ENCODE results near the gene TMEM205. TPM values are rescaled to one million over a fixed set of nuclear protein-coding genes. Genes with fewer than 3 reads are reported as not detected.

TMEM205 gene
- total and polyA plus RNA-seq, 4 donors = 59.3 to 161 (median 122) TPM

Other genes starting within 250 kb of the TMEM205 start
- gene SPC24, start 190.5 kb downstream of the TMEM205 start, total RNA-seq = 10 to 100 TPM; 12.2 to 32.9 TPM
- 10 to 100 TPM; 14.6 to 20.0 TPM for gene SPC24, start 190.5 kb downstream of the TMEM205 start, polyA plus RNA-seq (ENCODE audit: insufficient read length in 2 of 2)
- gene KANK2, start 148.7 kb downstream of the TMEM205 start, total RNA-seq = 100 to 1,000 TPM in 1 of 2 donors, 10 to 100 TPM in 1; 56.3 to 270 TPM
- gene KANK2, start 148.7 kb downstream of the TMEM205 start, polyA plus RNA-seq (ENCODE audit: insufficient read length in 2 of 2) = 100 to 1,000 TPM in 1 of 2 donors, 10 to 100 TPM in 1; 65.9 to 130 TPM
- gene ANGPTL8, start 106.6 kb downstream of the TMEM205 start, total RNA-seq = not detected
- gene ANGPTL8, start 106.6 kb downstream of the TMEM205 start, polyA plus RNA-seq (ENCODE audit: insufficient read length in 2 of 2) = 1 to 10 TPM in 1 of 2 donors, under 1 TPM in 1; 0.71 to 2.3 TPM
- 10 to 100 TPM; 16.5 to 42.7 TPM for gene DOCK6, start 83.7 kb downstream of the TMEM205 start, total RNA-seq
- 10 to 100 TPM; 51.8 to 71.2 TPM for gene DOCK6, start 83.7 kb downstream of the TMEM205 start, polyA plus RNA-seq (ENCODE audit: insufficient read length in 2 of 2)
- not detected for gene TSPAN16, start 50.1 kb downstream of the TMEM205 start, total RNA-seq
- gene TSPAN16, start 50.1 kb downstream of the TMEM205 start, polyA plus RNA-seq (ENCODE audit: insufficient read length in 2 of 2) = under 1 TPM in 1 of 2 donors, not detected in 1; 0.36 TPM
- 10 to 100 TPM; 14.2 to 27.0 TPM for gene RAB3D, start 6.6 kb downstream of the TMEM205 start, total RNA-seq
- gene RAB3D, start 6.6 kb downstream of the TMEM205 start, polyA plus RNA-seq (ENCODE audit: insufficient read length in 2 of 2) = 10 to 100 TPM; 13.2 to 17.5 TPM
- 10 to 100 TPM; 14.9 to 37.6 TPM for gene CCDC159, start 251 bp upstream of the TMEM205 start, total RNA-seq
- gene CCDC159, start 251 bp upstream of the TMEM205 start, polyA plus RNA-seq (ENCODE audit: insufficient read length in 2 of 2) = 10 to 100 TPM; 40.4 to 52.2 TPM
- gene PLPPR2, start 9.2 kb upstream of the TMEM205 start, total RNA-seq = 10 to 100 TPM; 30.4 to 30.7 TPM
- gene PLPPR2, start 9.2 kb upstream of the TMEM205 start, polyA plus RNA-seq (ENCODE audit: insufficient read length in 2 of 2) = 100 to 1,000 TPM; 183 to 215 TPM
- gene SWSAP1, start 28.4 kb upstream of the TMEM205 start, total RNA-seq = 1 to 10 TPM in 1 of 2 donors, under 1 TPM in 1; 0.50 to 2.6 TPM
- 1 to 10 TPM; 2.3 to 2.5 TPM for gene SWSAP1, start 28.4 kb upstream of the TMEM205 start, polyA plus RNA-seq (ENCODE audit: insufficient read length in 2 of 2)
- 1 to 10 TPM; 4.0 to 6.3 TPM for gene EPOR, start 38.0 kb upstream of the TMEM205 start, total RNA-seq
- gene EPOR, start 38.0 kb upstream of the TMEM205 start, polyA plus RNA-seq (ENCODE audit: insufficient read length in 2 of 2) = 1 to 10 TPM; 5.9 to 8.0 TPM
- 1 to 10 TPM; 1.5 to 4.7 TPM for gene RGL3, start 73.0 kb upstream of the TMEM205 start, total RNA-seq
- 1 to 10 TPM; 8.0 to 9.9 TPM for gene RGL3, start 73.0 kb upstream of the TMEM205 start, polyA plus RNA-seq (ENCODE audit: insufficient read length in 2 of 2)
- 1 to 10 TPM in 1 of 2 donors, under 1 TPM in 1; 0.79 to 5.3 TPM for gene ODAD3, start 88.9 kb upstream of the TMEM205 start, total RNA-seq
- gene ODAD3, start 88.9 kb upstream of the TMEM205 start, polyA plus RNA-seq (ENCODE audit: insufficient read length in 2 of 2) = 1 to 10 TPM; 5.2 to 7.1 TPM
- 100 to 1,000 TPM in 1 of 2 donors, 10 to 100 TPM in 1; 55.9 to 132 TPM for gene PRKCSH, start 89.4 kb upstream of the TMEM205 start, total RNA-seq
- gene PRKCSH, start 89.4 kb upstream of the TMEM205 start, polyA plus RNA-seq (ENCODE audit: insufficient read length in 2 of 2) = 100 to 1,000 TPM; 226 to 290 TPM
- 10 to 100 TPM; 25.8 to 69.0 TPM for gene ELAVL3, start 134.8 kb upstream of the TMEM205 start, total RNA-seq
- gene ELAVL3, start 134.8 kb upstream of the TMEM205 start, polyA plus RNA-seq (ENCODE audit: insufficient read length in 2 of 2) = 100 to 1,000 TPM; 147 to 153 TPM
- gene ZNF653, start 159.6 kb upstream of the TMEM205 start, total RNA-seq = 10 to 100 TPM in 1 of 2 donors, 1 to 10 TPM in 1; 5.8 to 10.9 TPM
- gene ZNF653, start 159.6 kb upstream of the TMEM205 start, polyA plus RNA-seq (ENCODE audit: insufficient read length in 2 of 2) = 10 to 100 TPM; 21.0 to 21.4 TPM
- gene ECSIT, start 182.9 kb upstream of the TMEM205 start, total RNA-seq = 10 to 100 TPM; 31.1 to 42.8 TPM
- 10 to 100 TPM; 71.0 to 77.8 TPM for gene ECSIT, start 182.9 kb upstream of the TMEM205 start, polyA plus RNA-seq (ENCODE audit: insufficient read length in 2 of 2)
- 10 to 100 TPM in 1 of 2 donors, 1 to 10 TPM in 1; 3.7 to 11.2 TPM for gene CNN1, start 192.6 kb upstream of the TMEM205 start, total RNA-seq
- 1 to 10 TPM; 3.6 to 4.2 TPM for gene CNN1, start 192.6 kb upstream of the TMEM205 start, polyA plus RNA-seq (ENCODE audit: insufficient read length in 2 of 2)
- gene ELOF1, start 213.0 kb upstream of the TMEM205 start, total RNA-seq = 10 to 100 TPM; 18.3 to 59.7 TPM
- gene ELOF1, start 213.0 kb upstream of the TMEM205 start, polyA plus RNA-seq (ENCODE audit: insufficient read length in 2 of 2) = 10 to 100 TPM; 75.0 to 79.8 TPM
- gene ACP5, start 231.4 kb upstream of the TMEM205 start, total RNA-seq = 1 to 10 TPM; 4.4 to 8.0 TPM
- gene ACP5, start 231.4 kb upstream of the TMEM205 start, polyA plus RNA-seq (ENCODE audit: insufficient read length in 2 of 2) = 1 to 10 TPM in 1 of 2 donors, under 1 TPM in 1; 0.70 to 1.5 TPM

All from spinal cord (tissue), 4 donors.